PC-9 (cell line): ENCODE results near the gene KRT73. TPM values are rescaled to one million over a fixed set of nuclear protein-coding genes. Genes with fewer than 3 reads are reported as not detected.

ENCODE experiments used
- BruUV-seq: library from RNA; stranded (reverse); fragments of 400-500 nt; replicated peaks from 2 replicates; lab custom pipeline; 2021; lab: Mats Ljungman, UMichigan
- CTCF ChIA-PET: fragments of 300-600 bp; sonication (Branson Sonifier 250); formaldehyde crosslinking; loops from one replicate; lab custom pipeline; 2022; ENCODE audit warnings: antibody characterized with exemption; lab: Charles Lee
- POLR2A ChIA-PET: fragments of 300-600 bp; sonication (Branson Sonifier 250); formaldehyde crosslinking; loops from one replicate; lab custom pipeline; 2022; ENCODE audit warnings: antibody characterized with exemption; ENCODE audit not compliant: unreplicated experiment; lab: Charles Lee
- DNase-seq, 2 experiments: peaks; one replicate each; pipeline versions ENCODE4 v3.0.0 to v3.0.0-alpha.2; 2015 to 2022; ENCODE audit warnings: mixed read lengths in 1 of 2
- H2AFZ ChIP-seq: fragments of 200-600 bp; sonication (generic); 2 replicates; pipeline ENCODE4 v1.8.1; 2017; ENCODE audit warnings: antibody characterized with exemption
- H3F3A ChIP-seq: fragments of 200-600 bp; sonication (generic); 2 replicates; pipeline ENCODE4 v1.8.1; 2017; ENCODE audit warnings: antibody characterized with exemption, mild to moderate bottlenecking, low read depth; ENCODE audit not compliant: insufficient read depth
- H3K27ac ChIP-seq: fragments of 200-600 bp; sonication (generic); 2 replicates; pipeline ENCODE4 v1.6.1; 2016; ENCODE audit warnings: mixed run types
- H3K27me3 ChIP-seq: fragments of 200-600 bp; sonication (generic); 2 replicates; pipeline ENCODE4 v1.6.1; 2016; ENCODE audit warnings: low read depth, mixed run types; ENCODE audit not compliant: insufficient read depth
- H3K36me3 ChIP-seq: fragments of 200-600 bp; sonication (generic); 2 replicates; pipeline ENCODE4 v1.6.1; 2016; ENCODE audit warnings: low read depth, mixed run types
- H3K4me1 ChIP-seq: fragments of 200-600 bp; sonication (generic); replicated peaks from 2 replicates; pipeline ENCODE4 v1.6.1; 2016; ENCODE audit warnings: mixed run types; ENCODE audit not compliant: insufficient read depth
- H3K4me2 ChIP-seq: fragments of 200-600 bp; sonication (generic); 2 replicates; pipeline ENCODE4 v1.6.1; 2017; ENCODE audit warnings: mixed run types
- H3K4me3 ChIP-seq: fragments of 200-600 bp; sonication (generic); 2 replicates; pipeline ENCODE4 v1.6.1; 2016; ENCODE audit warnings: mixed run types
- H3K79me2 ChIP-seq: fragments of 200-600 bp; sonication (generic); 2 replicates; pipeline ENCODE4 v1.6.1; 2017; ENCODE audit warnings: low read depth, mixed run types
- H3K9me2 ChIP-seq: fragments of 200-600 bp; sonication (generic); 2 replicates; pipeline ENCODE4 v1.8.1; 2017; ENCODE audit warnings: mild to moderate bottlenecking; ENCODE audit not compliant: insufficient read depth
- H3K9me3 ChIP-seq: fragments of 200-600 bp; sonication (generic); 2 replicates; pipeline ENCODE4 v1.8.1; 2016; ENCODE audit warnings: low read depth; ENCODE audit not compliant: insufficient read depth
- H4K20me1 ChIP-seq: fragments of 200-600 bp; sonication (generic); 2 replicates; pipeline ENCODE4 v1.8.1; 2017; ENCODE audit not compliant: insufficient read depth
- EZH2 ChIP-seq: fragments of 200-600 bp; sonication (generic); IDR thresholded peaks from 2 replicates; pipeline ENCODE4 v1.8.0; 2017; ENCODE audit warnings: antibody characterized with exemption, low read depth
- intact Hi-C: fragments of 100-400 bp; cut with micrococcal nuclease; formaldehyde crosslinking; loops from one replicate; pipeline ENCODE4 v1.10.0; 2022; ENCODE audit not compliant: unreplicated experiment
- total RNA-seq: library from RNA; stranded (reverse); gene quantifications from 2 replicates; pipeline ENCODE4 v1.2.3, GENCODE V29; 2021
- TF ChIP-seq, protein P1 (sequence below): fragments of 200-600 bp; sonication (generic); conservative IDR thresholded peaks from 2 replicates; pipeline ENCODE4 v1.6.1; 2017; ENCODE audit warnings: mixed run types, antibody characterized with exemption, mild to moderate bottlenecking, moderate library complexity

Gene KRT73
- total RNA-seq, 1 experiment from 2014 or later: not detected

DNA sequence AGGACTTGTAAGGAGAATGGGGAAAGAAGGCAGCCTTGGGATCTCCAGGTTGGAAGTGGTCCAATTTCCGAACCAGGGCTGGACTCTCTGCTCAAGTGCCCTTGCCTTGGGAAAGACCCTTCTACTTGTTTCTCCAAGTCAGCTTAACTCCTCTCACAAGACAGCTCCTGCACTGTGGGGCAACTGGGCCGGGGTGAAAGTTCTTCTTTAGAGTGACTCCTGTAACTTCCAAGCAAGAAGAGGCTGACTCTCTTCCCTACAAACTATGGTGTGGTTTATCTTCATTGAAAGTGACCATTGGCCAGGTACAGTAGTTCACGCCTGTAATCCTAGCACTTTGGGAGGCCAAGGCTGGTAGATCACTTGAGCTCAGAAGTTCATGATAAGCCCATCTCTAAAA is 48.1 kb upstream of the KRT73 start:
- H3K4me1 ChIP-seq: peaks cover 13% of the 10 kb centered on the region
- no TSS peak for BruUV-seq
- no peaks in the 10 kb centered on the region for H3K36me3 ChIP-seq
- no peak for TF ChIP-seq EZH2
- TF ChIP-seq, protein P1, sequence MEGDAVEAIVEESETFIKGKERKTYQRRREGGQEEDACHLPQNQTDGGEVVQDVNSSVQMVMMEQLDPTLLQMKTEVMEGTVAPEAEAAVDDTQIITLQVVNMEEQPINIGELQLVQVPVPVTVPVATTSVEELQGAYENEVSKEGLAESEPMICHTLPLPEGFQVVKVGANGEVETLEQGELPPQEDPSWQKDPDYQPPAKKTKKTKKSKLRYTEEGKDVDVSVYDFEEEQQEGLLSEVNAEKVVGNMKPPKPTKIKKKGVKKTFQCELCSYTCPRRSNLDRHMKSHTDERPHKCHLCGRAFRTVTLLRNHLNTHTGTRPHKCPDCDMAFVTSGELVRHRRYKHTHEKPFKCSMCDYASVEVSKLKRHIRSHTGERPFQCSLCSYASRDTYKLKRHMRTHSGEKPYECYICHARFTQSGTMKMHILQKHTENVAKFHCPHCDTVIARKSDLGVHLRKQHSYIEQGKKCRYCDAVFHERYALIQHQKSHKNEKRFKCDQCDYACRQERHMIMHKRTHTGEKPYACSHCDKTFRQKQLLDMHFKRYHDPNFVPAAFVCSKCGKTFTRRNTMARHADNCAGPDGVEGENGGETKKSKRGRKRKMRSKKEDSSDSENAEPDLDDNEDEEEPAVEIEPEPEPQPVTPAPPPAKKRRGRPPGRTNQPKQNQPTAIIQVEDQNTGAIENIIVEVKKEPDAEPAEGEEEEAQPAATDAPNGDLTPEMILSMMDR: no peak
- no peaks in the 10 kb centered on the region; the same call in 1 of the 2 replicates for H3K9me3 ChIP-seq
- H2AFZ ChIP-seq: no peak overlapping the region
- no peak overlapping the region for H3K4me2 ChIP-seq
- ChIA-PET POLR2A (interaction anchor here (0.6 kb wide), 1 partner anchor 598 kb away, joined by 6 read pairs; no protein-coding TSS in a partner anchor), CTCF (no interaction called here)
- H3K27ac ChIP-seq: no peak overlapping the region
- no peaks in the 10 kb centered on the region for H3K9me2 ChIP-seq
- H3K79me2 ChIP-seq: no peaks in the 10 kb centered on the region
- no peaks in the 10 kb centered on the region for H4K20me1 ChIP-seq
- H3K27me3 ChIP-seq: no peaks in the 10 kb centered on the region
- peaks cover 6% of the 10 kb centered on the region for H3F3A ChIP-seq
- no peak overlapping the region for H3K4me3 ChIP-seq
- intact Hi-C loops: no loop called here
- no peak for DNase-seq

- TF ChIP-seq, protein P1: no peak
- no peak for TF ChIP-seq EZH2
- Histone ChIP-seq H3F3A (no peaks in the 10 kb centered on the region), H3K9me3 (no peaks in the 10 kb centered on the region; the same call in 1 of the 2 replicates), H3K4me3 (no peak overlapping the region), H3K36me3 (no peaks in the 10 kb centered on the region), H4K20me1 (no peaks in the 10 kb centered on the region), H2AFZ (no peak overlapping the region), H3K9me2 (no peaks in the 10 kb centered on the region), H3K27ac (no peak overlapping the region), H3K4me1 (no peaks in the 10 kb centered on the region), H3K27me3 (no peaks in the 10 kb centered on the region), H3K4me2 (no peak overlapping the region), H3K79me2 (no peaks in the 10 kb centered on the region)
- BruUV-seq: no TSS peak
- intact Hi-C loops: no loop called here
- ChIA-PET POLR2A (no interaction called here), CTCF (no interaction called here)
- no peak for DNase-seq
Observed at GRCh38 chr12:52663420-52663819, 45.1 kb upstream of the KRT73 start.

- Histone ChIP-seq H3K79me2 (no peaks in the 10 kb centered on the region), H3F3A (no peaks in the 10 kb centered on the region), H3K9me2 (no peaks in the 10 kb centered on the region), H3K27ac (no peak overlapping the region), H3K4me1 (no peaks in the 10 kb centered on the region), H2AFZ (no peak overlapping the region), H3K36me3 (no peaks in the 10 kb centered on the region), H4K20me1 (no peaks in the 10 kb centered on the region), H3K9me3 (no peaks in the 10 kb centered on the region; the same call in 1 of the 2 replicates), H3K4me2 (no peak overlapping the region), H3K4me3 (no peak overlapping the region), H3K27me3 (no peaks in the 10 kb centered on the region)
- intact Hi-C loops: no loop called here
- TF ChIP-seq EZH2: no peak
- TF ChIP-seq, protein P1: no peak
- DNase-seq: no peak
- BruUV-seq: no TSS peak
- ChIA-PET POLR2A (no interaction called here), CTCF (no interaction called here)
Observed at GRCh38 chr12:52662918-52663229, 44.5 kb upstream of the KRT73 start.
